ENCODE measurements around the gene ITGA4. TPM values are rescaled to one million over a fixed set of nuclear protein-coding genes. Genes with fewer than 3 reads are reported as not detected.

Gene ITGA4
- total RNA-seq, 1 donor from 2014 or later, result 5.7 TPM

DNA sequence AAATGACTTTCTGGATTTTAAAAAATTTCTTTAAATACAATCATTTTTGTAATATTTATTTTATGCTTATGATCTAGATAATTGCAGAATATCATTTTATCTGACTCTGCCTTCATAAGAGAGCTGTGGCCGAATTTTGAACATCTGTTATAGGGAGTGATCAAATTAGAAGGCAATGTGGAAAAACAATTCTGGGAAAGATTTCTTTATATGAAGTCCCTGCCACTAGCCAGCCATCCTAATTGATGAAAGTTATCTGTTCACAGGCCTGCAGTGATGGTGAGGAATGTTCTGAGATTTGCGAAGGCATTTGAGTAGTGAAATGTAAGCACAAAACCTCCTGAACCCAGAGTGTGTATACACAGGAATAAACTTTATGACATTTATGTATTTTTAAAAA is 79.5 kb downstream of the ITGA4 start:
- Mint-ChIP-seq H3K4me3 (ENCODE audit: unreplicated experiment) (no peak overlapping the region), H3K27ac (ENCODE audit: unreplicated experiment) (no peak overlapping the region), H3K27me3 (ENCODE audit: unreplicated experiment) (no peaks in the 10 kb centered on the region), H3K4me1 (ENCODE audit: unreplicated experiment) (no peaks in the 10 kb centered on the region), H3K36me3 (ENCODE audit: unreplicated experiment) (no peaks in the 10 kb centered on the region), H3K9me3 (ENCODE audit: unreplicated experiment) (no peaks in the 10 kb centered on the region)
- no peak for DNase-seq (ENCODE audit: extremely low spot score, unreplicated experiment)
- TF ChIP-seq, protein P1, sequence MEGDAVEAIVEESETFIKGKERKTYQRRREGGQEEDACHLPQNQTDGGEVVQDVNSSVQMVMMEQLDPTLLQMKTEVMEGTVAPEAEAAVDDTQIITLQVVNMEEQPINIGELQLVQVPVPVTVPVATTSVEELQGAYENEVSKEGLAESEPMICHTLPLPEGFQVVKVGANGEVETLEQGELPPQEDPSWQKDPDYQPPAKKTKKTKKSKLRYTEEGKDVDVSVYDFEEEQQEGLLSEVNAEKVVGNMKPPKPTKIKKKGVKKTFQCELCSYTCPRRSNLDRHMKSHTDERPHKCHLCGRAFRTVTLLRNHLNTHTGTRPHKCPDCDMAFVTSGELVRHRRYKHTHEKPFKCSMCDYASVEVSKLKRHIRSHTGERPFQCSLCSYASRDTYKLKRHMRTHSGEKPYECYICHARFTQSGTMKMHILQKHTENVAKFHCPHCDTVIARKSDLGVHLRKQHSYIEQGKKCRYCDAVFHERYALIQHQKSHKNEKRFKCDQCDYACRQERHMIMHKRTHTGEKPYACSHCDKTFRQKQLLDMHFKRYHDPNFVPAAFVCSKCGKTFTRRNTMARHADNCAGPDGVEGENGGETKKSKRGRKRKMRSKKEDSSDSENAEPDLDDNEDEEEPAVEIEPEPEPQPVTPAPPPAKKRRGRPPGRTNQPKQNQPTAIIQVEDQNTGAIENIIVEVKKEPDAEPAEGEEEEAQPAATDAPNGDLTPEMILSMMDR (IDR thresholded peaks at IDR 0.05), result no peak

DNA sequence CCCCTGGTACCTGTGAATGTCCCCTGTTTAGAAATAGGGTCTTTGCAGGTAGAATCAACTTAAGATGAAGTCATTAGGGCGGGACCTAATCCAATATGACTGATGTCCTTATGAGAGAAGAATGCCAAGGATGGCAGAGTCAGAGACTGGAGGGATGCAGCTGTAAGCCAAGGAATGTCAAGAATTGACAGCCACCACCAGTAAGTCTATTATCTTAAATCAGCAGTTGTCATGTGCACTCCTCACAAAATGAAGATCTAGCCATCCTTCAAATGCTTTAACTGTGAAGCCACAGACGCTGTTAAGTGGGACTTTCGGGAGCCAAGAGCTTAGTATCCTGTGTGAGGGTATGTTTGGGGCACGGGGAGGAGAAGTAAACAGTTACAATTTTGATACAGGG is 83.2 kb downstream of the ITGA4 start:
- Mint-ChIP-seq H3K4me1 (ENCODE audit: unreplicated experiment) (no peaks in the 10 kb centered on the region), H3K4me3 (ENCODE audit: unreplicated experiment) (no peak overlapping the region), H3K27ac (ENCODE audit: unreplicated experiment) (no peak overlapping the region), H3K27me3 (ENCODE audit: unreplicated experiment) (no peaks in the 10 kb centered on the region), H3K9me3 (ENCODE audit: unreplicated experiment) (no peaks in the 10 kb centered on the region), H3K36me3 (ENCODE audit: unreplicated experiment) (no peaks in the 10 kb centered on the region)
- TF ChIP-seq, protein P1 (IDR thresholded peaks at IDR 0.05), result no peak
- DNase-seq (ENCODE audit: extremely low spot score, unreplicated experiment), result no peak

DNA sequence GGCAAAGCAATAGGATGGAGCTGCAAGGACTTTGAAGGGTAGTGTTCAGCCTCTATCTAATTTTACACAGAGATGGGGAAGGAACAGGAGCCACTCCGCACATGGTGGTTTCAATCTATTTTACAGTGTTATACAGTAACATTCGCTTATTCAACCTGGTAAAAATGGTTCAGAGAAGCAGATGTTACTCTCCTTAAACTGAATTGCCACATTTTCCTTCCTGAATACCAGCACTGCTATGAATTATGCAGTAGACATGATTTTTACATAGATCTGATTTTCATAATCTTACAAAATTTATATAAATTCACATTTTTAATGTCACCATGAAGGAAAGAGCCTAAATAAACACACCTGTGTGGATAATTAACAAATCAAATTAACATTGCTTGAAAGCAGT is 85.0 kb downstream of the ITGA4 start:
- no peak for DNase-seq (ENCODE audit: extremely low spot score, unreplicated experiment)
- Mint-ChIP-seq H3K4me3 (ENCODE audit: unreplicated experiment) (no peak overlapping the region), H3K36me3 (ENCODE audit: unreplicated experiment) (no peaks in the 10 kb centered on the region), H3K9me3 (ENCODE audit: unreplicated experiment) (no peaks in the 10 kb centered on the region), H3K4me1 (ENCODE audit: unreplicated experiment) (no peaks in the 10 kb centered on the region), H3K27ac (ENCODE audit: unreplicated experiment) (no peak overlapping the region), H3K27me3 (ENCODE audit: unreplicated experiment) (no peaks in the 10 kb centered on the region)
- TF ChIP-seq, protein P1 (IDR thresholded peaks at IDR 0.05), result no peak

DNA sequence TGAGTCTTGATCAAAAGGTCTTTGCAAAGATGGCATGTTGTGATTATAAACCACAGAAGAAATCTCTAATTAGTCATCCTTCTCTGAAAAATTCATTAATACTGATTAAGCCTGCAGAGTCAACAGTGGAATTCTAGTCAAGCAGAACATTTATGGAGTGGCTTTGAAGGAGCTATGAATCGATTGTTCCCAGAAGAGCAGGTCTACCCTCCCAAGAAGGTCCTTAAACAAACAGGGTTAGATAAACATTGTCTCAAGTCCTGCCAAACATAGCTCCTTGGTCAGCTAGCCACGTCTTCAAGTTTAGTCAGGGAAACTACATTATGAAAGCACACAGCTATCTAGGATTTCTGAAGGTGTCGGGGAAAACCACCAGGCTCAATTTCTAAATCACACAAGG is 88.9 kb downstream of the ITGA4 start:
- H3K27me3 Mint-ChIP-seq (ENCODE audit: unreplicated experiment), result no peaks in the 10 kb centered on the region
- H3K27ac Mint-ChIP-seq (ENCODE audit: unreplicated experiment), result no peak overlapping the region
- no peaks in the 10 kb centered on the region for H3K4me1 Mint-ChIP-seq (ENCODE audit: unreplicated experiment)
- TF ChIP-seq, protein P1 (IDR thresholded peaks at IDR 0.05), result no peak
- no peak overlapping the region for H3K4me3 Mint-ChIP-seq (ENCODE audit: unreplicated experiment)
- no peak for DNase-seq (ENCODE audit: extremely low spot score, unreplicated experiment)
- H3K36me3 Mint-ChIP-seq (ENCODE audit: unreplicated experiment), result no peaks in the 10 kb centered on the region
- no peaks in the 10 kb centered on the region for H3K9me3 Mint-ChIP-seq (ENCODE audit: unreplicated experiment)

DNA sequence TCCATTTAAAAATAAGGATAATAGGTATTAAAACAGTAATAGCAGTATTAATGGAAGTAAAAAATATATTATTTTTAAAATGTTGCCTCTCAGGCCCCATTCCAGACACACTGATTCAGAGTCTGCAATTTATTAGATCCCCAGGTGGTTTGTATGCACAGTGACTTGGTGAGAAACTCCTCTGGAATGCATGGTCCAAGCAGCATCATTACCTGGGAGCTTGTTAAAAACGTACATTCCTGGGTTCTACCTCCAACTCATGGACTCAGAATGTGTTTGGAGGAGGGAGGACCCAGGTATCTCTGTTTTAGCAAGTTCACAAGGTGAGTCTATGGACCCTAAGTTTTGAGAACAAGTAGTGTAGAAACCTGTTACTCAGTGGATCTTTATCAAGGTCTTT is 95.6 kb downstream of the ITGA4 start:
- no peaks in the 10 kb centered on the region for H3K36me3 Mint-ChIP-seq (ENCODE audit: unreplicated experiment)
- H3K9me3 Mint-ChIP-seq (ENCODE audit: unreplicated experiment), result no peaks in the 10 kb centered on the region
- no peak for DNase-seq (ENCODE audit: extremely low spot score, unreplicated experiment)
- H3K4me1 Mint-ChIP-seq (ENCODE audit: unreplicated experiment), result no peaks in the 10 kb centered on the region
- H3K27me3 Mint-ChIP-seq (ENCODE audit: unreplicated experiment), result no peaks in the 10 kb centered on the region
- TF ChIP-seq, protein P1 (IDR thresholded peaks at IDR 0.05), result no peak
- no peak overlapping the region for H3K27ac Mint-ChIP-seq (ENCODE audit: unreplicated experiment)
- H3K4me3 Mint-ChIP-seq (ENCODE audit: unreplicated experiment), result no peak overlapping the region

All from osteocyte (in vitro differentiated cells).